HCT116 (cell line): ENCODE results near the gene IL10RB. TPM values are rescaled to one million over a fixed set of nuclear protein-coding genes. Genes with fewer than 3 reads are reported as not detected.
"Not testable (repeated sequence)": the region's sequence is repeated elsewhere in the genome, so short reads cannot be mapped to it uniquely, and the experiment has no call there.

Source experiments
- ATAC-seq: fragments of 200-7000 bp; cut with Tn5 transposase; 2 replicates; pipeline ENCODE4 v1.9.1; 2020; ENCODE audit warnings: mild to moderate bottlenecking, moderate library complexity
- BruUV-seq: library from RNA; stranded (reverse); fragments of 400-500 nt; replicated peaks from 2 replicates; lab custom pipeline; 2021; lab: Mats Ljungman, UMichigan
- CTCF ChIA-PET: fragments of 300-600 bp; sonication (Branson Sonifier 250); formaldehyde crosslinking; loops from one replicate; lab custom pipeline; 2021; ENCODE audit warnings: antibody characterized with exemption; lab: Charles Lee
- POLR2A ChIA-PET: fragments of 300-600, 350-600 bp; sonication (Branson Sonifier 250); formaldehyde crosslinking; loops from one replicate; lab custom pipeline; 2021; ENCODE audit warnings: antibody characterized with exemption; lab: Charles Lee
- RAD21 ChIA-PET, 2 experiments: fragments of 300-600 bp; sonication (Branson Sonifier 250); formaldehyde crosslinking; loops; one replicate each; lab custom pipeline; 2023; ENCODE audit warnings: low total read pairs in 2 of 2; ENCODE audit not compliant: uncharacterized antibody in 2 of 2, unreplicated experiment in 2 of 2, low non-redundant PET in 1 of 2; lab: Charles Lee
- DNase-seq: peaks from one replicate; pipeline ENCODE4 v3.0.0-alpha.2; 2010; ENCODE audit warnings: low read depth, low spot score
- H2AFZ ChIP-seq: fragments of 200-600 bp; shearing (Covaris generic), sonication (generic); 2 replicates; pipeline ENCODE4 v1.6.1; 2017; ENCODE audit warnings: low read depth, mixed run types, mixed read lengths, antibody characterized with exemption, low read length; ENCODE audit not compliant: poor library complexity, severe bottlenecking
- H3K27ac ChIP-seq: 2 replicates; pipeline ENCODE4 v1.5.1; 2012; ENCODE audit warnings: low read depth, low read length
- H3K27me3 ChIP-seq: fragments of 200-600 bp; sonication (generic); 2 replicates; pipeline ENCODE4 v1.6.1; 2016; ENCODE audit warnings: mixed run types, low read length, mixed read lengths; ENCODE audit not compliant: insufficient read depth
- H3K36me3 ChIP-seq, 2 experiments: fragments of 200-500 bp in 1 of 2; fragments of 200-600 bp in 1 of 2; sonication (Bioruptor generic) in 1 of 2; sonication (generic) in 1 of 2; 2 replicates each; pipeline versions ENCODE4 v1.5.1 to v1.6.1; 2014 to 2016; ENCODE audit warnings: low read length in 2 of 2, inconsistent platforms in 1 of 2, mixed read lengths in 1 of 2, mixed run types in 1 of 2; ENCODE audit not compliant: insufficient read depth in 2 of 2, control insufficient read depth in 1 of 2
- H3K4me1 ChIP-seq, 2 experiments: fragments of 200-600 bp in 1 of 2; sonication (generic) in 1 of 2; 2 replicates each; pipeline versions ENCODE4 v1.5.1 to v1.6.1; 2012 to 2017; ENCODE audit warnings: low read length in 2 of 2, inconsistent platforms in 1 of 2, mild to moderate bottlenecking in 1 of 2, mixed read lengths in 1 of 2, mixed run types in 1 of 2, moderate library complexity in 1 of 2; ENCODE audit not compliant: insufficient read depth in 2 of 2, control insufficient read depth in 1 of 2
- H3K4me2 ChIP-seq: fragments of 200-600 bp; sonication (generic); 2 replicates; pipeline ENCODE4 v1.6.1; 2017; ENCODE audit warnings: mixed run types, low read length, mixed read lengths
- H3K4me3 ChIP-seq, 2 experiments: fragments of 200-600 bp in 1 of 2; sonication (generic) in 1 of 2; replicated peaks in 1 of 2; 2 replicates each; pipeline ENCODE4 v1.5.1; 2011 to 2016; ENCODE audit warnings: low read length in 2 of 2, control low read depth in 1 of 2, low read depth in 1 of 2, mild to moderate bottlenecking in 1 of 2, mixed read lengths in 1 of 2, mixed run types in 1 of 2
- H3K79me2 ChIP-seq: fragments of 200-600 bp; sonication (generic); 2 replicates; pipeline ENCODE4 v1.6.1; 2017; ENCODE audit warnings: mild to moderate bottlenecking, mixed run types, low read length, moderate library complexity, mixed read lengths; ENCODE audit not compliant: insufficient read depth
- H3K9ac ChIP-seq: fragments of 200-600 bp; sonication (generic); 2 replicates; pipeline ENCODE4 v1.6.1; 2016; ENCODE audit warnings: low read length, mixed read lengths
- H3K9me2 ChIP-seq: fragments of 200-600 bp; sonication (generic), shearing (Covaris generic); 2 replicates; pipeline ENCODE4 v1.6.1; 2017; ENCODE audit warnings: mixed run types, mild to moderate bottlenecking, moderate library complexity; ENCODE audit not compliant: insufficient read depth
- H3K9me3 ChIP-seq, 2 experiments: fragments of 200-500 bp in 1 of 2; fragments of 200-600 bp in 1 of 2; sonication (Bioruptor generic) in 1 of 2; sonication (generic) in 1 of 2; 2 replicates each; pipeline ENCODE4 v1.6.1; 2014 to 2017; ENCODE audit warnings: low read length in 2 of 2, mixed read lengths in 2 of 2, inconsistent platforms in 1 of 2, low read depth in 1 of 2, mild to moderate bottlenecking in 1 of 2, mixed run types in 1 of 2, moderate library complexity in 1 of 2; ENCODE audit not compliant: control insufficient read depth in 1 of 2, insufficient read depth in 1 of 2
- H4K20me1 ChIP-seq: fragments of 200-600 bp; sonication (generic), shearing (Covaris generic); 2 replicates; pipeline ENCODE4 v1.6.1; 2017; ENCODE audit warnings: mixed run types, mild to moderate bottlenecking, moderate library complexity; ENCODE audit not compliant: insufficient read depth
- ATF3 ChIP-seq: IDR thresholded peaks from 2 replicates; pipeline ENCODE4 v1.6.1; 2012
- CBX3 ChIP-seq: IDR thresholded peaks from 2 replicates; pipeline ENCODE4 v1.6.1; 2012; ENCODE audit warnings: low read depth
- CEBPB ChIP-seq: IDR thresholded peaks from 2 replicates; pipeline ENCODE4 v1.6.1; 2012; ENCODE audit warnings: low read depth
- CTCF ChIP-seq, 3 experiments: fragments of 200-600 bp in 1 of 3; sonication (generic) in 1 of 3; IDR thresholded peaks in 2 of 3; conservative IDR thresholded peaks in 1 of 3; 2 replicates each; pipeline ENCODE4 v1.5.1; 2012 to 2017; ENCODE audit warnings: low read depth in 2 of 3, low read length in 2 of 3, antibody characterized with exemption in 1 of 3, borderline replicate concordance in 1 of 3, control low read depth in 1 of 3, mild to moderate bottlenecking in 1 of 3, mixed read lengths in 1 of 3, mixed run types in 1 of 3, moderate library complexity in 1 of 3; ENCODE audit not compliant: insufficient read depth in 1 of 3
- ELF1 ChIP-seq: IDR thresholded peaks from 2 replicates; pipeline ENCODE4 v1.6.1; 2012; ENCODE audit warnings: low read depth, borderline replicate concordance
- EZH2 ChIP-seq: fragments of 200-600 bp; sonication (generic); IDR thresholded peaks from 2 replicates; pipeline ENCODE4 v1.6.1; 2017; ENCODE audit warnings: antibody characterized with exemption, mixed run types
- EZH2phosphoT487 ChIP-seq: fragments of 200-600 bp; IDR thresholded peaks from 2 replicates; pipeline ENCODE4 v1.6.1; 2018; ENCODE audit warnings: antibody characterized with exemption, borderline replicate concordance
- FOSL1 ChIP-seq: IDR thresholded peaks from 2 replicates; pipeline ENCODE4 v1.6.1; 2012; ENCODE audit warnings: low read depth
- JUND ChIP-seq: IDR thresholded peaks from 2 replicates; pipeline ENCODE4 v1.6.1; 2012
- POLR2AphosphoS5 ChIP-seq: IDR thresholded peaks from 2 replicates; pipeline ENCODE4 v1.6.1; 2011; ENCODE audit warnings: mild to moderate bottlenecking, low read depth, low read length, moderate library complexity
- SP1 ChIP-seq: IDR thresholded peaks from 2 replicates; pipeline ENCODE4 v1.6.1; 2012; ENCODE audit warnings: low read depth
- TCF7L2 ChIP-seq: IDR thresholded peaks from 2 replicates; pipeline ENCODE4 v1.7.0; 2011; ENCODE audit warnings: borderline replicate concordance, inconsistent platforms; ENCODE audit not compliant: insufficient read depth, insufficient read length; ENCODE audit errors: extremely low read depth
- ZBTB33 ChIP-seq: IDR thresholded peaks from 2 replicates; pipeline ENCODE4 v1.6.1; 2011; ENCODE audit warnings: mild to moderate bottlenecking, low read length, moderate library complexity; ENCODE audit not compliant: insufficient replicate concordance; ENCODE audit errors: extremely low read depth
- ZNF274 ChIP-seq: fragments of 200-500 bp; sonication (Bioruptor generic); IDR thresholded peaks from 2 replicates; pipeline ENCODE4 v1.6.1; 2014; ENCODE audit warnings: mild to moderate bottlenecking, low read depth, low read length, inconsistent platforms
- intact Hi-C: fragments of 100-400 bp; cut with micrococcal nuclease; formaldehyde crosslinking; loops from 2 replicates; pipeline ENCODE4 v1.10.0; 2022
- total RNA-seq: library from RNA; stranded (reverse); gene quantifications from one replicate; pipeline ENCODE4 v1.2.1, GENCODE V29; 2021; ENCODE audit not compliant: unreplicated experiment

The IL10RB gene
- total RNA-seq, 1 experiment from 2014 or later = 13.7 TPM

- ChIA-PET CTCF (no interaction called here), POLR2A (no interaction called here), RAD21 (no interaction called here)
- DNase-seq (no peak), ATAC-seq (no peak)
- intact Hi-C loops = no loop called here
- Histone ChIP-seq H3K36me3 (peaks cover 4 to 16% of the 10 kb centered on the region in 2 experiments; a peak in 3 of 4 replicates), H3K27ac (no peak overlapping the region), H3K4me2 (no peak overlapping the region), H3K9ac (no peak overlapping the region), H3K9me3 (no peaks in the 10 kb centered on the region), H3K27me3 (no peaks in the 10 kb centered on the region), H3K79me2 (no peaks in the 10 kb centered on the region), H3K4me3 (no peak overlapping the region), H2AFZ (no peak overlapping the region), H3K9me2 (no peaks in the 10 kb centered on the region), H3K4me1 (no peaks in the 10 kb centered on the region), H4K20me1 (no peaks in the 10 kb centered on the region)
- TF ChIP-seq ATF3 (no peak), CEBPB (no peak), TCF7L2 (no peak), ZBTB33 (no peak), EZH2phosphoT487 (no peak), CBX3 (no peak), SP1 (no peak), ELF1 (no peak), CTCF (IDR thresholded peaks at IDR 0.05 in 2 of 3, conservative IDR thresholded peaks at IDR 0.05 in 1 of 3; ENCODE audit: borderline replicate concordance in 1 of 3, insufficient read depth in 1 of 3, low read depth in 2 of 3, low read length in 2 of 3) (no peak), FOSL1 (no peak), JUND (no peak), EZH2 (no peak), POLR2AphosphoS5 (no peak), ZNF274 (no peak)
- TF ChIP-seq, all 23 proteins: peak for 0
- BruUV-seq = no TSS peak
Measured at GRCh38 chr21:33241846-33242245, 24.3 kb upstream of the IL10RB start.

GRCh38 chr21:33242846-33243245, 23.3 kb upstream of the IL10RB start:
- H3K79me2 ChIP-seq, BruUV-seq, H4K20me1 ChIP-seq, DNase-seq, RAD21 ChIA-PET, H3K27ac ChIP-seq, intact Hi-C loops, H3K9me2 ChIP-seq, POLR2A ChIA-PET, H3K4me3 ChIP-seq, H3K9me3 ChIP-seq, H3K4me2 ChIP-seq, H3K9ac ChIP-seq, H2AFZ ChIP-seq, CTCF ChIA-PET, H3K27me3 ChIP-seq, H3K4me1 ChIP-seq, ATAC-seq: not testable (repeated sequence)
- H3K36me3 ChIP-seq = peaks cover 14 to 23% of the 10 kb centered on the region in 2 experiments; a peak in 3 of 4 replicates
